Fibroblast of skin of scalp (primary cell): ENCODE results near the gene TRUB1.
A peak's percentile ranks its signal among the peaks of the same experiment; 100 is the strongest.

Experiments
- DNase-seq: peaks from one replicate; pipeline ENCODE4 v3.0.0-alpha.2; 2013

Gene TRUB1

GRCh38 chr10:114982989-114983388, 45.0 kb downstream of the TRUB1 start:
- DNase-seq = no peak

GRCh38 chr10:114987995-114988394, 50.0 kb downstream of the TRUB1 start:
- DNase-seq = peak; percentile 84

DNA sequence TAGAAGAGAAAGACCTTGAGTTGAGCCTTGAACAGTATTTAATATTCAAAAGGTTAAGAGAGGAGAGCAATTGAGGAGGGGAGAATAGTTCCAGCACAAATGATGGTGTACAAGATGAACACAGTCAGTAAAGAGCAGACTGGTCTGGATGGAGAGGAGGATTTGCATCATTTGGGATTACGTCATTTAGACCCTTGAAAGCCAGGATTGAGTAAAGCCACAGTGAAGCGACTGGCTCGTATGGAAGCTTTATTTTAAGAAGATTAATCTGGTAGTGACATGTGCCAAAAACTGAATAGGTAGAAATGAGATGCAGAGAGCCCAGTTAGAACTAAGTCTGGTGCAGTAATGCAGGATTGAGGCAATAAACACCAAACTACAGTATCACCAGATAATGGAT, 52.6 kb downstream of the TRUB1 start:
- no peak for DNase-seq

- no peak for DNase-seq
Observed at GRCh38 chr10:114990991-114991390, 53.0 kb downstream of the TRUB1 start.

GRCh38 chr10:114992189-114992775, 54.3 kb downstream of the TRUB1 start:
- no peak for DNase-seq

DNA sequence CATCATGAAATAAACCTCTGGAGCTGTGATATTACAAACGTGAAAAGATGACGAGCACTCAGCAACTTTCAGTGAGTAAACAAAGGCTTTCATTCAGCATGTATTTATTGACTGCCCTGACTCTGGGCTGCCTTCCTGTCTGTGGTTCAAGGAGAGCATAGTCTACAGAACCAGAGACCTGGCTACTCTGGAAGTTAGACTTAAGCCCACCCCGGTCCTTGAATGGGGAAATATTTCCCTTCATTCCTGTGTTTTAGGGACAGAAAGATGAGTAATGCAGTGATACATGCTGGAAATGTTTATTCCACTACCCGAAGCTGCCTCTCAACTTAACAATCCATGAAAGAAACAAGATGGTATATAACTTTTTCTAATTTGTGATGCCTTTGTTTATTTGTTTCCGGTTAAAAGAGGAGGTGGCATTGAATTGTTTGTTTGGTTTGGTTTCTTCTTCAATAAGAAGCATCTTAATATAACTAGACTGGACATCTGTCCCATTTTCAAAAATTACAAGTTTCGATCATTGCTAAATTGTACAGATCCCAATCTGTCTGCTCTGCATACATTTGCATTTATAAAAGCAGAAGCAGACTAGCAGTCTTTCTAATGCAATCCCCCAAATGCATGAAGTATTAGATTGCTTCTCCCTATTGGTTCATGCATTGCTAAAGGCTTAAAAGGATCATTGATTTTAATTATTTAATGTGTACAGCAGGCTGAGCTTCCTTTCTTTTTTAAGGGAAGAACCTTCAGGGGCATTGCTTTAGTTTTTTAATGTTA, 57.7 kb downstream of the TRUB1 start:
- peak; percentile 72 for DNase-seq

DNA sequence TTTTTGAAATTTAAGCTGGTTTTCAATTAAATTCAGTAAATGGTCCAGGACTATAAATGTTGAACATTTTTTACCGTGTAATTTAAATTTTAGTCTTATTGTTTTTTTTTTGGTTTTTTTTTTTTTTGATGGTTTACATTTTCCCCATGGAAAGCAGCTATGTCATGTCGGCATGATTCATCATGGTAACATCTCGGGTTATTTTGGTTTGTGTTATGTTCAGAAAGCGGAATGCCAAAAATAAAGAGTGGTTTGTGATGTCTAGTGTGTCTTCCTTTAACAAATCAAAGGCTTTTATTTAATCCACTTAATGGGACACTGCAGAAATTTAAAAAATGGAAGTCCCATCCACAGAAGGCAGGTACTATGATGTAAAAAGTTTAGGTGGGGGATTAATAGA, 58.5 kb downstream of the TRUB1 start:
- DNase-seq = peak; percentile 73

- no peak for DNase-seq
Observed at GRCh38 chr10:114998993-114999392, 61.0 kb downstream of the TRUB1 start.

GRCh38 chr10:115001506-115002381, 63.7 kb downstream of the TRUB1 start:
- DNase-seq = peak; percentile 4

DNA sequence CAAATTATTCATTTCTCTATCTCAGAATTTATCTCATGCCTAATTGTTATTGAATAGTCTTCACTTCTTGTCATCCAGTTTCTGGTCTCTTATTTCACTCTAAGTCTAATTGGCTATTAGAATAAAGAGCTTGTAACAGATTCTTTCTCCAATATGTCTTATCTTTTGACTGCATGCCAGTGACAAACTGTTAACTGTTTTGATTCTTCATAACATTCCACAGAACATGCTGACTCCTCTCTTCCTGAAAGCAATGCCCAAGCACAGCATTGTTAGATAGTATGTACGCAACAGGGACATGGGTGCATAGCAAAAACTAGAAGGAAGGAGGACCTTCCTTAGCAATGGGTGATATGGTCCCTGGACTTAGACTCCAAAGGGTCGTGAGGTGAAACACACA, 65.4 kb downstream of the TRUB1 start:
- DNase-seq = no peak

DNA sequence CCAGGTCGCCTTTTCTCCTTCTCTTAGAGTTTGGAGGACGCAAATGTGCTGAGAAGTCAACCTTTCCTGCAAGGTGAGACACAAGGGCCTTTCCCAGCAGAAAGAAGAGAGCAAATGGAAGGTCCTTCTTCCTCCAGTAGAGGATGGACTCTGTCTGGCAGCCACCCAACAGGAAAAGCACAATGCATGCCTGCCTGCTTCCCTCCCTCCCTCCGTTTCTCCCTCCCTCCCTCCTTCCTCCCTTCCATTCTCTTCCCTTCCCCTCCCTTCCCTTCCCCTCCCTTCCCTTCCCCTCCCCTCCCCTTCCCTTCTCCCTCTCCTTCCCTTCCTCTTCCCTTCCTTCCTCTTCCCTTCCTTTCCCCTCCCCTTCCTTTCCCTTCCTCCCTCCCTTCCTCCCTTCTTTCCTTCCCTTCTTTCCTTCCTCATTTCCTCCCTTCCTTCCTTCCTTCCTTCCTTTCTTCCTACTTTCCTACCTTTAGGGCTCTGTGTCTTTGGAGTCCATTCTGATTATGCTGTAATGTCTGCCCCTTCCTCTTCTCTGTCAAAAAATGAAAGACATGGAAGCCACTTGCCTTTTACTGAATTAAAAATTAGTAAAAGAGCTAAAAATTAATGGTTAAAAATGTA, 66.4 kb downstream of the TRUB1 start:
- no peak for DNase-seq

DNA sequence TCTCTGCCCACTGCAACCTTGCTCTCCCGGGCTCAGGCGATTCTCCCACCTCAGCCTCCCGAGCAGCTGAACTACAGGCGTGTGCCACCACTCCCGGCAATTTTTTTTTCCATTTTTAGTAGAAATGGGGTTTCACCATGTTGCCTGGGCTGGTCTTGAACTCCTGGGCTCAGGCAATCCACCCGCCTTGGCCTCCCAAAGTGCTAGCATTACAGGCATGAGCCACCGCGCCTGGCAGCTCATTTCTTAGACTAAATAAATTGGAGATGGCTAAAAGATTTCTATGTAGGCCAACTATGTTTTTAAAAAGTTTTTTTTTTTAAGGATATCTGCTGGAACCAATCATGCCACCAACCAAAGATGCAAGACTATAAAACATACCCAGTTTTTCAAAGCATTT, 67.8 kb downstream of the TRUB1 start:
- DNase-seq = no peak

- no peak for DNase-seq
Observed at GRCh38 chr10:115018185-115018931, 80.4 kb downstream of the TRUB1 start.

- DNase-seq = no peak
Observed at GRCh38 chr10:115020449-115020848, 82.5 kb downstream of the TRUB1 start.

GRCh38 chr10:115022733-115023132, 84.7 kb downstream of the TRUB1 start:
- no peak for DNase-seq

DNA sequence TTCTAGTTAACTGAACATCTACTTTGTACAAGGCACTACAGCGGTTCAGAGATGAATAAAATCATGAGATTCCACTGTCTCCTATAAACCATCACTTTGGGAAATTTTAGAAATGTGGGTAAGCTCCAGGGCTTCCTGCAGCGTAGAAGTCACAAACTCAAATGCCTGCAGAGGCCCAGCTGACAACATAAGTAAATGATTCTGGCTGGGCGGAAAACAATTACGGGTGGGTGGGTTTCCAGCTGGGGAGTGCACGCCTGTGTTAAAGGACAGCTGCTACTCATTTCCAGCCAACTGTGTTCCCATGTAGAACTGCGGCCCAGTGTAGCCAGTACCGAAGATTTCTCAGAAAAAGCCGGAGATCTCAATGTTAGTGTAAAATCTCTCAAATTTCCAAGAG, 85.7 kb downstream of the TRUB1 start:
- no peak for DNase-seq

- no peak for DNase-seq
Observed at GRCh38 chr10:115024371-115024770, 86.4 kb downstream of the TRUB1 start.

DNA sequence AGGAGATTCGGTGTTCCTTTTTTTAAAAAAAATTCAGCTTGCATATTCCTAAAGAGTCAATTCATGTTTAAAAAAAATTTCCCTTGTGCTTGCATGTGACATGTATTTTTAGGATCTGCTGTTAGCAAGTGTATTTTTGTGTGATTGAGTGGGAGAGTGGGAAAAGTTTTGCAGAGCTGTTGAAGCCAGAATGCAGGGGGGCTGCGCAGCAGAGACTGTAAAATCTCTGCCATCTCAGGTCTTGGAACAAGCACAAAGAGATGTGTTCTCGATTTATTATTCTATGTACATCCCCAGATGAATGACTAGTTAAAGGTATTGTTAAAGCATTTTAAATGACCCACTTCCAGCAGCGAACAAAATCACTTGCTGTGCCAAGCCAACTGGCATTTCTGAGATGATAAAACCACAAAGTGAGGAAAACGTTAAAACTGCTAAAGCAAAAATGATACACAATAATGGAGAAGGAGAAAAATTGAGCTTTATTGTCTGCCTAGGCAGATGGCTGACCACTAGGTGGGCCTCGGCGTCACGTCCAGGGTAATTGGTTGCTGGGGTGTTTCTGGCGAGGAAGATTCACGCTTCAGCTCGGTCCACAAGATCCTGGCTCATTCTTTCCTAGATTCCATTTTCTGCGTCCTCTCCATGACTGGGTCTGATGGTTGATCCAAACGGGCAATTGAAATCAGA, 88.2 kb downstream of the TRUB1 start:
- DNase-seq = no peak

- no peak for DNase-seq
Observed at GRCh38 chr10:115026746-115027140, 88.7 kb downstream of the TRUB1 start.
